OCI-LY7 (cell line): ENCODE data around the gene BRIP1. TPM values are rescaled to one million over a fixed set of nuclear protein-coding genes. Genes with fewer than 3 reads are reported as not detected.

ENCODE experiments used
- BruUV-seq: library from RNA; stranded (reverse); fragments of 400-500 nt; replicated peaks from 2 replicates; lab custom pipeline; 2021; lab: Mats Ljungman, UMichigan
- CTCF ChIA-PET: fragments of 300-600 bp; sonication (Branson Sonifier 250); formaldehyde crosslinking; loops from one replicate; lab custom pipeline; 2022; ENCODE audit warnings: antibody characterized with exemption; ENCODE audit not compliant: unreplicated experiment; lab: Charles Lee
- POLR2A ChIA-PET: fragments of 300-600 bp; sonication (Branson Sonifier 250); formaldehyde crosslinking; loops from one replicate; lab custom pipeline; 2022; ENCODE audit warnings: antibody characterized with exemption; lab: Charles Lee
- DNase-seq: peaks from one replicate; pipeline ENCODE4 v3.0.0-alpha.2; 2015; ENCODE audit warnings: low spot score
- H2AFZ ChIP-seq: fragments of 200-600 bp; sonication (generic), shearing (Covaris generic); 2 replicates; pipeline ENCODE4 v1.6.1; 2014; ENCODE audit warnings: mild to moderate bottlenecking, antibody characterized with exemption, low read length, moderate library complexity
- H3K27ac ChIP-seq: fragments of 200-600 bp; sonication (generic); 2 replicates; pipeline ENCODE4 v1.5.1; 2014; ENCODE audit warnings: mixed run types, low read depth, mild to moderate bottlenecking, moderate library complexity, low read length, inconsistent platforms; ENCODE audit not compliant: poor library complexity, severe bottlenecking
- H3K36me3 ChIP-seq: fragments of 200-600 bp; sonication (generic); 2 replicates; pipeline ENCODE4 v1.6.1; 2014; ENCODE audit warnings: mild to moderate bottlenecking, antibody characterized with exemption, low read length, moderate library complexity, mixed read lengths; ENCODE audit not compliant: insufficient read depth
- H3K4me1 ChIP-seq: fragments of 200-600 bp; sonication (generic); 2 replicates; pipeline ENCODE4 v1.5.1; 2014; ENCODE audit warnings: mild to moderate bottlenecking, low read length; ENCODE audit not compliant: insufficient read depth, poor library complexity, severe bottlenecking
- H3K4me2 ChIP-seq: fragments of 200-600 bp; sonication (generic); 2 replicates; pipeline ENCODE4 v1.6.1; 2014; ENCODE audit warnings: mild to moderate bottlenecking, low read length
- H3K4me3 ChIP-seq: fragments of 200-600 bp; sonication (generic); 2 replicates; pipeline ENCODE4 v1.5.1; 2014; ENCODE audit warnings: mild to moderate bottlenecking, low read depth, low read length; ENCODE audit not compliant: poor library complexity, severe bottlenecking
- H3K79me2 ChIP-seq: fragments of 200-600 bp; sonication (generic); 2 replicates; pipeline ENCODE4 v1.6.1; 2016; ENCODE audit warnings: low read depth, mild to moderate bottlenecking, low read length, moderate library complexity, mixed read lengths; ENCODE audit not compliant: insufficient read depth
- H3K9me2 ChIP-seq: fragments of 200-600 bp; sonication (generic); 2 replicates; pipeline ENCODE4 v1.6.1; 2016; ENCODE audit warnings: mild to moderate bottlenecking, low read length, mixed read lengths; ENCODE audit not compliant: insufficient read depth
- H3K9me3 ChIP-seq: fragments of 200-600 bp; sonication (generic); 2 replicates; pipeline ENCODE4 v1.6.1; 2014; ENCODE audit warnings: mild to moderate bottlenecking, mixed run types, low read length, mixed read lengths
- H4K20me1 ChIP-seq: fragments of 200-600 bp; sonication (generic); 2 replicates; pipeline ENCODE4 v1.6.1; 2014; ENCODE audit warnings: mild to moderate bottlenecking, antibody characterized with exemption, low read length, moderate library complexity, mixed read lengths; ENCODE audit not compliant: insufficient read depth
- EZH2phosphoT487 ChIP-seq: fragments of 200-600 bp; sonication (generic); IDR thresholded peaks from 2 replicates; pipeline ENCODE4 v1.6.1; 2018; ENCODE audit warnings: low read depth, borderline replicate concordance, mild to moderate bottlenecking, mixed run types, antibody characterized with exemption, low read length, moderate library complexity, mixed read lengths
- intact Hi-C: fragments of 100-400 bp; cut with micrococcal nuclease; formaldehyde crosslinking; loops from one replicate; pipeline ENCODE4 v1.10.0; 2022; ENCODE audit not compliant: unreplicated experiment
- total RNA-seq, 2 experiments: library from RNA; depleted of rRNA in 1 of 2; stranded (reverse); fragments of >200 nt in 1 of 2; shearing (Covaris generic) in 1 of 2; gene quantifications; 2 replicates each; pipeline ENCODE4 v1.2.3, GENCODE V29; 2014 to 2022
- TF ChIP-seq, protein P1 (sequence below): fragments of 200-600 bp; sonication (generic); conservative IDR thresholded peaks from 2 replicates; pipeline ENCODE4 v1.5.1; 2014; ENCODE audit warnings: mild to moderate bottlenecking, antibody characterized with exemption, low read length, moderate library complexity, mixed read lengths

The BRIP1 gene
- total RNA-seq, 2 experiments from 2014 or later, result 32.5 to 33.8 TPM

DNA sequence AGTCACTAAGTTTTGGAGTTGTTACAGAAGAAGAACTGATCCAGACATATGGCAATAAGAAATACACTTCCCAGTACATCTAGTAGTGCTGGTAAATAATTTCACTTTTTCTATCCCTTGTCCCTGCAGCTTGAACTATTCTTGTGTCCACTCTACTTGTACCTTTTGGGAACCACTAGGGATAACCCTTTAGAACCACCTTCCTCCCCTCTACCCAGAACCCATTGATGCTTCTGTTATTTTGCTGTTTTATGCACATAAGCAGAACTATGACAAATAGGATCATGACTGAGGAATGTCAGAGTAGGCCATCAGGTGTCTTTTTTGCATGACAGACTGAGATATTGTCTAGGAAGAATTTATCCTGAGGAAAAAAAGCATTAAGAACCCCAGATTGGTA lies 125.1 kb downstream of the BRIP1 start:
- TF ChIP-seq, protein P1, sequence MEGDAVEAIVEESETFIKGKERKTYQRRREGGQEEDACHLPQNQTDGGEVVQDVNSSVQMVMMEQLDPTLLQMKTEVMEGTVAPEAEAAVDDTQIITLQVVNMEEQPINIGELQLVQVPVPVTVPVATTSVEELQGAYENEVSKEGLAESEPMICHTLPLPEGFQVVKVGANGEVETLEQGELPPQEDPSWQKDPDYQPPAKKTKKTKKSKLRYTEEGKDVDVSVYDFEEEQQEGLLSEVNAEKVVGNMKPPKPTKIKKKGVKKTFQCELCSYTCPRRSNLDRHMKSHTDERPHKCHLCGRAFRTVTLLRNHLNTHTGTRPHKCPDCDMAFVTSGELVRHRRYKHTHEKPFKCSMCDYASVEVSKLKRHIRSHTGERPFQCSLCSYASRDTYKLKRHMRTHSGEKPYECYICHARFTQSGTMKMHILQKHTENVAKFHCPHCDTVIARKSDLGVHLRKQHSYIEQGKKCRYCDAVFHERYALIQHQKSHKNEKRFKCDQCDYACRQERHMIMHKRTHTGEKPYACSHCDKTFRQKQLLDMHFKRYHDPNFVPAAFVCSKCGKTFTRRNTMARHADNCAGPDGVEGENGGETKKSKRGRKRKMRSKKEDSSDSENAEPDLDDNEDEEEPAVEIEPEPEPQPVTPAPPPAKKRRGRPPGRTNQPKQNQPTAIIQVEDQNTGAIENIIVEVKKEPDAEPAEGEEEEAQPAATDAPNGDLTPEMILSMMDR, result no peak
- TF ChIP-seq EZH2phosphoT487, result no peak
- Histone ChIP-seq H3K9me2 (no peaks in the 10 kb centered on the region), H3K27ac (no peak overlapping the region), H3K4me2 (no peak overlapping the region), H4K20me1 (no peaks in the 10 kb centered on the region), H3K36me3 (peaks cover 83% of the 10 kb centered on the region), H3K4me3 (no peak overlapping the region), H2AFZ (no peak overlapping the region), H3K4me1 (no peaks in the 10 kb centered on the region), H3K79me2 (no peaks in the 10 kb centered on the region), H3K9me3 (peaks cover 13% of the 10 kb centered on the region; the same call in 1 of the 2 replicates)
- intact Hi-C loops, result no loop called here
- ChIA-PET POLR2A (no interaction called here), CTCF (no interaction called here)
- BruUV-seq, result no TSS peak
- no peak for DNase-seq

GRCh38 chr17:61737820-61738219 lies 125.5 kb downstream of the BRIP1 start:
- Histone ChIP-seq H3K9me3 (peaks cover 13% of the 10 kb centered on the region; the same call in 1 of the 2 replicates), H3K9me2 (no peaks in the 10 kb centered on the region), H3K4me2 (no peak overlapping the region), H3K36me3 (peaks cover 83% of the 10 kb centered on the region), H3K4me3 (no peak overlapping the region), H3K27ac (no peak overlapping the region), H2AFZ (no peak overlapping the region), H3K79me2 (no peaks in the 10 kb centered on the region), H3K4me1 (no peaks in the 10 kb centered on the region), H4K20me1 (no peaks in the 10 kb centered on the region)
- CTCF ChIA-PET, result no interaction called here
- intact Hi-C loops, result no loop called here
- BruUV-seq, result no TSS peak
- DNase-seq, result no peak
- POLR2A ChIA-PET, result no interaction called here
- no peak for TF ChIP-seq EZH2phosphoT487
- TF ChIP-seq, protein P1, result no peak

- Histone ChIP-seq H3K36me3 (peaks cover 75% of the 10 kb centered on the region), H3K9me3 (peaks cover 13% of the 10 kb centered on the region; the same call in 1 of the 2 replicates), H3K4me1 (no peaks in the 10 kb centered on the region), H3K9me2 (no peaks in the 10 kb centered on the region), H3K79me2 (no peaks in the 10 kb centered on the region), H2AFZ (no peak overlapping the region), H3K27ac (no peak overlapping the region), H3K4me3 (no peak overlapping the region), H4K20me1 (no peaks in the 10 kb centered on the region), H3K4me2 (no peak overlapping the region)
- intact Hi-C loops, result no loop called here
- ChIA-PET POLR2A (interaction anchor here (0.7 to 1.5 kb wide), 4 partner anchors 15 to 162 kb away, joined by 3 to 5 read pairs (median 4); no protein-coding TSS in a partner anchor), CTCF (no interaction called here)
- no TSS peak for BruUV-seq
- no peak for DNase-seq
- no peak for TF ChIP-seq EZH2phosphoT487
- TF ChIP-seq, protein P1, result no peak
These were observed 126.9 kb downstream of the BRIP1 start for GRCh38 chr17:61736438-61736837.
